Measurements from ENCODE around the gene NBPF4.
A peak's percentile ranks its signal among the peaks of the same experiment; 100 is the strongest.
"Not testable (repeated sequence)": the region's sequence is repeated elsewhere in the genome, so short reads cannot be mapped to it uniquely, and the experiment has no call there.

Gene NBPF4

DNA sequence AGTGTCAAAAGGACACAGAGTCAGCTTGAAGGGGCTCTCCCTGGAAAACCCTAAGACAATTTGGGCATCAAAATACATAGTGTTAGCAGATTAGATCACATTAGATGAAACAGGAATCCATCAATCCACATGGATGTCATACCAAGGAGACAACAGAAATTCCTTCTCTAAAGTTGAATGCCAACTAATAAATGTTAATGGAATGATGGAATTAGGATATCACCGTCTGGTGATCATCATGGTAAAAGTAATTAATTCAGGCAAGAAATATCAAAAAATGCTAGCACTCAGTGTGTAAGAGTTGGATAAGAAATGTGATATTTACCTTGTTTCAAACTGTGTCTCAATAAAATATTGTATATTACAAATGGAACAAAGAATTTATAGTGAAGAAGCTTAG lies 32.9 kb downstream of the NBPF4 start:
- no peak for DNase-seq (ENCODE audit: low spot score)

DNA sequence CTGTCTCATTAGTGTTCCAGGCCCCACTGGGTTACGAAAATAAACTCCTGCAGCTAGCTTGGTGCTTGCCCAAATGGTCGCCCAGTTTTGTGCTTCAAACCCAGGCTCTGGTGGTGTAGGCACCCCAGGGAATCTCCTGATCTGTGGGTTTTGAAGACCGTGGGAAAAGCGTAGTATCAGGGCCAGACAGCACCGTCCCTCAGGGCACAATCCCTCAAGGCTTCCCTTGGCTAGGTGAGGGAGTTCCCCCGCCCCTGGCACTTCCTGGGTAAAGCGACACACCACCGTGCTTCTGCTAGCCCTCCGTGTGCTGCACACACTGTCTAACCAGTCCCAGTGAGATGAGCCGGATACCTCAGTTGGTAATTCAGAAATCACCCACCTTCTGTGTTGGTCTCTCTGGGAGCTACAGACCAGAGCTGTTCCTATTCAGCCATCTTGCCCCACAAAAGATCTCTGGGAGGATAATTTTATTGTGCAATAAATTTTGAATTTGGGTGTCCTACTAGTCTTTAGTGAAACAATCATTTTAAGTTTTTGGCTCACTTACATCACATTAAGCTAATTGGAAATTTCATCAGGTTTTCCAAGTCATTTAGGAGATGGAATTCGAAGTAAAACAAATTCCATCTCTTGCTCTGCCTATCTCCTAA lies 34.3 kb downstream of the NBPF4 start:
- no peak for DNase-seq (ENCODE audit: low spot score)

DNA sequence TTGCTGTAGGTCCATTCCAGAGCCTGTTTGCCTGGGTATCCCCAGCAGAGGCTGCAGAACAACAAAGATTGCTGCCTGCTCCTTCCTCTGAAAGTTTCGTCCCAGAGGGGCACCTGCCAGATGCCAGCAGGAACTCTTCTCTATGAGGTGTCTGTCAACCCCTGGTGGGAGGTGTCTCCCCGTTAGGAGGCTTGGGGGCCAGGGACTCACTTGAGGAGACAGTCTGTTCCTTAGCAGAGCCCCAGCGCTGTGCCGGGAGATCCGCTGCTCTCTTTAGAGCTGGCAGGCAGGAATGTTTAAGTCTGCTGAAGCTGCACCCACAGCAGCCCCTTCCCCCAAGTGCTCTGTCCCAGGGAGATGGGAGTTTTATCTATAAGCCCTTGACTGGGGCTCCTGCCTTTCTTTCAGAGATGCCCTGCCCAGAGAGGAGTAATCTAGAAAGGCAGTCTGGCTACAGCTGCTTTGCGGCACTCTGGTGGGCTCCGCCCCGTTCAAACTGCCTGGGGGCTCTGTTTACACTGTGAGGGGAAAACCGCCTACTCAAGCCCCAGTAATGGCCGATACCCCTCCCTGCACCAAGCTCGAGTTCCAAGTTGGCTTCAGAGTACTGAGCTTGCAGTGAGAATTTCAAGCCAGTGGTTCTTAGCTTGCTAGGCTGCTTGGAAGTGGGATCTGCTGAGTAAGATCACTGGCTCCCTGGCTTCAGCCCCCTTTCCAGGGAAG lies 35.0 kb downstream of the NBPF4 start:
- no peak for DNase-seq (ENCODE audit: low spot score)

DNA sequence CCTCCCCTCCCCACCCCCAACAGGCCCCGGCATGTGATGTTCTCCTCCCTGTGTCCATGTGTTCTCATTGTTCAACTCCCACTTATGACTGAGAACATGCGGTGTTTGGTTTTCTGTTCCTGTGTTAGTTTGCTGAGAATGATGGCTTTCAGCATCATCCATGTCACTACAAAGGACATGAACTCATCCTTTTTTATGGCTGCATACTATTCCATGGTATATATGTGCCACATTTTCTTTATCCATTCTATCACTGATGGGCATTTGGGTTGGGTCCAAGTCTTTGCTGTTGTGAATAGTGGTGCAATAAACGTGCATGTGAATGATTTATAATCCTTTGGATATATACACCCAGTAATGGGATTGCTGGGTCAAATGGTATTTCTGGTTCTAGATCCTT lies 40.3 kb downstream of the NBPF4 start:
- not testable (repeated sequence) for DNase-seq (ENCODE audit: low spot score)

DNA sequence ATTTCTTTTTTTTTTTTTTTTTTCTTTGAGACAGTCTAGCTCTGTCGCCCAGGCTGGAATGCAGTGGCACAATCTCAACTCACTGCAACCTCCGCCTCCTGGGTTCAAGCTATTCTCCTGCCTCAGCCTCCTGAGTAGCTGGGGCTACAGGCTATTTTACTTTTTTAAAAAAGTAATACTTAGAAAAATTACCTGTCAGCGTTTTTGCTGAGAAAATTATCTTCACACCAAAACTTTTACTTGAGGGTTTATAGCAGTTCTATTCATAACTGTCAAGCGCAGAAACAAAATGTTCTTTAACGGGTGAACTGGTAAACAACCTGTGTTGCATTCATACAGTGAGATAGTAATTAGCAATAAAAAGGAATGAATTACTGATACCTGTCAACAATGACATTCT lies 42.2 kb downstream of the NBPF4 start:
- no peak for DNase-seq (ENCODE audit: low spot score)

DNA sequence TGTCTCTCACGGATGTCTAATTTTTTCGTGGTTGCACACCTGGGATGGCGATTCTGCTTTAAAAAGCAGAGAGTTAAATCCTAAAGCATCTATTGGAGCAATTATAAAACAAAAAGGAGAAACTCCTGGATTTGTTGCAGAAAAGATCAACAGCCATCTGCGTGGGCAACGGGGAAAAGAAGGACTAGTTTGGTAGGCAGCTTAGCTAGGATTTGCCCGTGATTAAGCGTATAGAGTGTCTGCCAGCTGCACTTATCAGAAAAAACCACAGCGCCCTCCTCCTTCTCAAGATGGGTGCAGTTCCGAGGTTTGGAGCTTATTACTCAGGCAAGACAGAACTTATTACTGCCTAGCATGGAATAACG lies 43.2 kb downstream of the NBPF4 start:
- DNase-seq (ENCODE audit: low spot score), result peak; percentile 70

DNA sequence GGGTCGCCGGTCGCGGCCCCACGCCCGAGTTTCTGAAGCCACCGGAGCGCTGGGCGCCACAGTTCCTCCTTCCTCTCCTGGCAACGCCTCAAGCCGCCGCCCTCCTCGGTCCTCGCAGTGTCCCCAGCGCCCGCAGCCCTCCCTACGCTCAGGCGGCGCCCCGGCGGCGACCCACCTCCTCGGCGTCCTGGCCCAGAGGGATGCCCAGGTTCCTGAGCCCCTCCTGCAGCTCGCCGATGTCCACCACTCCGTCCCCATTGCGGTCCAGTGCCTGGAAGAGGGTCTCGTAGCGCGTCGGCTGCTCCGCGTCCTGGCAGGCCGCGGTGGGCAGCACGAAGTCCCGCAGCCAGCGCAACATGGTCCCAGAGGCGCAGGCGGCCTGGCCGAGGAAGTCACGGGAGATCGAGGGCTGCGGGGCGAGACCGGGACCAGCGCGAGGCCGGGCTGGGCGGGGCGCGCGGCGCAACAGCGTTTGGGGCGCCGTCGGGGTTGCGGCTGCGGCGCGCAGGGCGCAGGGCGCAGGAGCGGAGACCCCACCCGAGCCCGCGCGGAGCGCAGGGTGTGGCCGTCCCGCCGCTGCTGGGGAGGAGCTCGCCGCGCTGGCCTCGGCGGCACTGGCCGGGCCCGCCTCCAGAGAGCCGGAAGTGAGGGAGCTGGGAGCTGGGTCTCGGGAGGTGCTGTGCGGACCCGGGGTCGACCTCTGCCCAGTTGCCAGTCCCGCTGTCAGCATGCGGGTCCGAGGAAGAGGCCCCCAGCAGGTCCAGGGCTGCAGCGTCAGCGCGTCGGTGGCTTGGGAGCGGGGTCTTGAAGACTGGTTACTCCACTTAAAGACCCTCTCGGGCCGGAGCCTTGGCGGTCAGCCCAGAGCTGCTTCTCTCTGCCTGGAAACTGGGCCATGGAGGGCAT lies 43.8 kb downstream of the NBPF4 start, which contains the start of gene SLC25A24:
SLC25A24 (minus strand) TSS at position 563 of the 906 bp plus-strand sequence; CDS start at position 358, 205 bp downstream.
- DNase-seq (ENCODE audit: low spot score), result peak; percentile 98

DNA sequence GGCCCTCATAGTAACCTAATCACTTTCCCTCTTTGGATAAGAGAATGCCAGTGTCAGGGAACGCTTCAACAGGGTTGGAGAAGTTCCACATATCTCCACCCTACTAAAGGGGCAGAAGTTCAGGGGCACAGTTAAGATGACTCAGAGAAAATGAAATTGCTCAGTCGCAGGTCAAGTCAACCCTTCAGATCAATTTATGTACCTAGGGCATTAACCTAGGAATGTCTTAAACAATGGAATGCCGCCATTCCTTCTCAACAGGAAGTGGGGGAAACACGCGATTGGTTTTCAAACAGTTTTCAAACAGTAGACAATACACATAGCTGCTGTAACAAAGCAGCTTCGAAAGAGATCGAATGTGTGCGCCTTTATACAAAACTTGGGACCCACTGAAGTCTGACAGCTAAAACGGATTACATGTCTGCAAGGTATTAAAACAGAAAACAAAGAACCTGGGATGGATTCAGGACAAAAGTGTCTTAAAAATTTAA lies 44.6 kb downstream of the NBPF4 start:
- peak; percentile 36 for DNase-seq (ENCODE audit: low spot score)

DNA sequence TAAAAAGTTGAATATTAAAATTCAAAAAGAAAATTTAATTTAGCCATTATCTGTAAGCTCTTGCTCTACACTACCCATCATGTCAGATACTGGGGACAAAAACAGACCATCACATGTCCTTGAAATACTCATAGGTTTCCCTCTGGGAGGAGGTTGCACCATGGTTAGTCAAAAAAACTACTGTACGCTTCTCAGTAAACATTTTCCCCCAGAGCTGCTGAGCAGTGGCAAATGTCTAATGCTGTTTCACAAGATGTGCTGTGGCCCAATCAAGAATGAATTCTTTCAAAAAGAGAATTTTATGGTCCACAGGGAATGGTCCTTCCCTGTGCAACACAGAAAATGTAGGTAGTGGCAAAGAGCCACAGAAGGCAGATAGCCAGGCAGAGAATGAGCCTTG lies 49.8 kb downstream of the NBPF4 start:
- DNase-seq (ENCODE audit: low spot score), result no peak

DNA sequence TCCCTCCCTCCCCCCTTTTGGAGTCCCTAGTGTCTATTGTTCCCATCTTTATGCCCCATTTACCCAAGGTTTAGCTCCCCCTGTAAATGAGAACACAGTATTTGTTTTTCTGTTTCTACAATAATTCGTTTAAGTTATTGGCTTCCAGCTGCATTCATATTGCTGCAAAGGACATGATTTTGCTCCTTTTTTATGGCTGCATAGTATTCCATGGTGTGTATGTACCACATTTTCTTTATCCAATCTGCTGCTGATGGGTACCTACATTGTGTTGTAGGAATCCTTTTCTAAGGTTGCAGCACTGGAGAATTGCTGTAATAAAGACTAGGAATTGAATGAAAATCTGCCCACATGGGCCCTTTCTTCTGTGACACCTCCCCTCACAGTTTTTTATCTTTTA lies 50.5 kb downstream of the NBPF4 start:
- DNase-seq (ENCODE audit: low spot score), result no peak

DNA sequence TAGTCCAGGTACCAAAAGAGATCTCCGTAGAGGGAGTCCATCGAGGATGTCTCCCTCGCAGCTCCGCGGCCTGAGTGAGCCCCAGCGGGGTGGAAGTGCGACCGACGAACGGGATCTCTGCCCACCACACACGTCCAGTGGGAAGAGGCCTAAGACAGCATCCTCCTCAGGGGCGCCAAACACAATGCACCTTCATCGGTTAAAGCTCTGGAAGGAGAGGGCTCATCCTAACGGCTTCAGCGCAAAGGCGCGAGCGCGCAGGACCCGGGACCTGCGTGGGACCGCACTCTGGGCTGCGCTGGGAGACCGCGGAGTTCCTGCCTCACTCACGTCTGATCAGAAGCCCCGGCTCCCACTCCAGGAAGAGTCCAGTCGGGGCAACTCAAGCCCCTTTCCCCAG lies 51.3 kb downstream of the NBPF4 start:
- DNase-seq (ENCODE audit: low spot score), result no peak

DNA sequence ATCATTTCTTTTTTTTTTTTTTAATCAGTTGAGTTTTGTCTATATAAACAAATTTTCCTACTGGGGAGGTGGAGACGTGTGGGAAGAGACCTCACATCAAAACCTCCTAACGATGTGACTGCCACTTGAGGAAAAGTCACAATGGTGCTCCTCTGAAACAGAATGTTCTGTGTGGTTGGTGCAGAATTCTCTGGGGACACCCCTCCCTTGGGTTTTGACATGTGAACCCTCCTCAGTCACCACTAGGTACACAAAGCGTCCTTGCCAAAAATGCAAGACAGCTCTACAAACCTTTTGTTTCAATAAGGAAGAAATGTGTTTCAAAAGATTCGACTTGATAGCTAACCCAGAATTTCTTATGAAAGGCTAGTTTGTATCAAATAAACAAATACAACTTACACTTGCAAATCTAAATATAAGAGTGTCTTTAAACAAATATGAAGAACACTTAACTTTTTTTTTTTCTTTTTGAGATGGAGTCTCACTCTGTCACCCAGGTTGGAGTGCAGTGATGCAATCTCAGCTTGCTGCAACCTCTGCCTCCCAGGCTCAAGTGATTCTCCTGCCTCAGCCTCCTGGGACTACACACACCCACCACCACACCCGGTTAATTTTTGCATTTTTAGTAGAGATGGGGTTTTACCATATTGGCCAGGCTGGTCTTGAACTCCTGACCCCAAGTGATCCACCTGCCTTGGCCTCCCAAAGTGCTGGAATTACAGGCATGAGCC lies 53.0 kb downstream of the NBPF4 start:
- no peak for DNase-seq (ENCODE audit: low spot score)

DNA sequence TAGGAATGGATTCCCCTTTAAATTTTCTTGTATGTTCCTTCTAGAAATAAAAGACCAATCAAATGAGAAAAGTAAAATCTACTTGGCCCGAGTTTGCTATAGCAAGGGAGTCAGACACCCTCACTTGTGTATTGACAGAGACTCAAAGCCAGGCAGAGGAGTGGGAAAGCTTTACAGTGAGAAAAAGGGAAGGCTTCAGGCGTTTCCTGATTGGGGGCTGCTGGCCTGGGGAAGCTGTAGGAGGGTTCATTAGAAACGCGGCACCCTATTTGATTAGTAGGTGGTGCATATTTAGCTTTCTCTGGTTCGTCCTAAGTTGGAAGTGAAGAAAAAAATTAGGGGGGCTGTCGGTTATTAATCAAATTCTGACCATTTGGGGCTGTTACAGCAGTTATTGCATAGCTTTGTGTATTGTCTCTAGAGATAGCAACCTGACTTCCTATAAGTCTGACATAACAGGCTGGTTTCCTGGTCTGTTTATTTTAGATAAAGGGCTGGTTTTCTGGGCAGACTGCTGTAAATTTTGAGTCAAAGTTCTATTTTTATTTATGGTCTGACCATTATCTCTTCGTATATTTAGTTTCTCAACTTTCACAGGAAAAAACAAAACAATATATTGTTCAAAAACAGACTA lies 53.8 kb downstream of the NBPF4 start:
- no peak for DNase-seq (ENCODE audit: low spot score)

DNA sequence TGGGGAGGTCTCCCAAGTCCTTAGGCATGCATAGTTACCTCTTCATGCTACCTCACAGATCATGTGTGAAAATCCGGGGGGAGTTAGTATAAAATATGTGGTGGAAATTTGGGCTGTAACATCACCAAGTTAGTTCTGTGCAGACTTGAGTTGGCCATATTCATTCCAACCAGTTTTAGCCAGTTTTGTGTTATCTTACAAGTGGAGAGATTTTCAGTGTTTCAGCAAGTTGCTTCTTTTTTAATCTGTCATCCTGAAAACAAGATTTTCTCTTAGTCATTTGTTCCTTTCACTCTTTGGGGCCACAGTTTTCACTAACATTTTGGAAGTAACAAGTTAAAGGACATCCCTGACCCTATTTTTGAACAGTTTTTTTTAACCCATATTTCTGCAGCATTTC lies 55.1 kb downstream of the NBPF4 start:
- no peak for DNase-seq (ENCODE audit: low spot score)

DNA sequence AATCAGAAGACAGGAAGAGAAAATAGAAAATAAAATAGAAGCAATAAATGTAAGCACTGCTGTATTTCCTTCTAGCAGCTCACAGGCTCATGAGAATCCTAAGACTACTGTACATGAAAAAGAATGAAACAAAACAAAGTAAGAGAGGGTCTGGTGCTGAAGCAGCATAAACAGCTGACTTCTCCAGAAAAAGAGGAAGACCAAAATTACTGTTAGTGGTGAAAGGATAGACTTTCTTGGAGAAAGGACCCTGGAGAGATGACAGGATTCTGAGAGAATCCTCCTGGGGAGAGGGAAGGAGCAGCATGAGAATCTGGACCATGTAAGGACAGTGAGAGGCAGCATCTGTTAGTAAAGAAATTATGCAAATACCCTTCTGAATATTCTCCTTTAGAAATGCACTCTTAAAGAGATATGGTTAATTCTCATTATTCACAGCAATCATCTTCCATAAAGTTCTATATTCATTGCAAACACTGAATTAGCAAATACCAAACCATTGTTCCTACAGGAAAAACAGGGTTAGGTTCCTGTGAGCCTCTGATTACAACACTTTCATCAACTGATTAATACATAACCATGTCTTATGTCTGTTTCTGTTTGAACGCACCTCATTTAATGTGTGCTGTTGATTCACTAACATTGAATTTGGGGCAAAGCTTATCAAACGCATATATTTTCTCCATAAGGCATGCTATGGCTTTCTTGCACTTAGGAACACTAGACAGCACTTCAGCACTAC lies 60.7 kb downstream of the NBPF4 start:
- no peak for DNase-seq (ENCODE audit: low spot score)

DNA sequence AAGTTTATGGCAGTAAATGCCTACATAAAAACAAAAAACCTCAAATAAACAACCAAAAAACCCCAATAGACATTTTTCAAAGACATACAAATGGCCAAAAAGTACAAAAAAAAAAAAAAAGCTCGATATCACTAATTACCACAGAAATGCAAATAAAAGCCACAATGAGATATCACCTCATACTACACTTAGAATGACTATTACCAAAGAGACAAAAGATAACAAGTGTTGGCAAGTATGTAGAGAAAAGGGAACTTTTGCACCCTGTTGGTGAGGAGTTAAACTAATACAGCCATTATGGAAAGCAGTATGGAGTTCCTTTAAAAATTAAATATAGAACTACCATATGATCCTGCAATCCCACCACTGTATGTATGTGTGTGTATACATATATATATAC lies 64.9 kb downstream of the NBPF4 start:
- DNase-seq (ENCODE audit: low spot score), result no peak

Data from AG20443 (cell line).